HepG2 (cell line): Measurements from ENCODE around the gene AGPAT2.

Experiments
- EP300 ChIP-seq, 3 experiments: sonication (generic) in 1 of 3; formaldehyde crosslinking in 1 of 3; IDR thresholded peaks; 2 replicates each; pipeline versions ENCODE4 v1.5.1 to v1.6.1; 2011 to 2020; ENCODE audit warnings: low read depth in 2 of 3, low read length in 2 of 3, borderline replicate concordance in 1 of 3, improper control_type of control experiment in 1 of 3, mild to moderate bottlenecking in 1 of 3, missing genetic modification reagents in 1 of 3, moderate library complexity in 1 of 3
- FOXP1 ChIP-seq, 2 experiments: fragments of 450-650 bp in 1 of 2; IDR thresholded peaks; 2 replicates each; pipeline ENCODE4 v1.6.1; 2017 to 2018; ENCODE audit warnings: antibody characterized with exemption in 1 of 2
- KDM1A ChIP-seq: IDR thresholded peaks from 2 replicates; pipeline ENCODE4 v1.6.1; 2016; ENCODE audit warnings: missing compliant biosample characterization
- MAFG ChIP-seq: sonication (generic); formaldehyde crosslinking; IDR thresholded peaks from 2 replicates; pipeline ENCODE4 v1.5.1; 2020; ENCODE audit warnings: mild to moderate bottlenecking, missing genetic modification reagents
- MIER2 ChIP-seq: IDR thresholded peaks from 2 replicates; pipeline ENCODE4 v1.6.1; 2016; ENCODE audit warnings: missing biosample characterization, missing genetic modification reagents
- MYNN ChIP-seq: sonication (generic); formaldehyde crosslinking; IDR thresholded peaks from 2 replicates; pipeline ENCODE4 v1.4.0; 2020; ENCODE audit warnings: mild to moderate bottlenecking, low read depth, missing genetic modification reagents
- PHF21A ChIP-seq: sonication (generic); formaldehyde crosslinking; IDR thresholded peaks from 2 replicates; pipeline ENCODE4 v1.5.0; 2020; ENCODE audit warnings: mild to moderate bottlenecking, missing genetic modification reagents
- REST ChIP-seq, 2 experiments: IDR thresholded peaks; 2 replicates each; pipeline ENCODE4 v1.6.1; 2011 to 2012; ENCODE audit warnings: low read length in 2 of 2, borderline replicate concordance in 1 of 2, low read depth in 1 of 2, mild to moderate bottlenecking in 1 of 2, moderate library complexity in 1 of 2
- ZBTB8A ChIP-seq: sonication (generic); formaldehyde crosslinking; IDR thresholded peaks from 2 replicates; pipeline ENCODE4 v1.4.0; 2020; ENCODE audit warnings: mild to moderate bottlenecking, low read depth, missing genetic modification reagents, borderline replicate concordance
- ZNF331 ChIP-seq: sonication (generic); formaldehyde crosslinking; IDR thresholded peaks from 2 replicates; pipeline ENCODE4 v1.4.0; 2020; ENCODE audit warnings: missing genetic modification reagents
- ZNF704 ChIP-seq: sonication (generic); formaldehyde crosslinking; IDR thresholded peaks from 2 replicates; pipeline ENCODE4 v1.8.1; 2023; ENCODE audit warnings: mild to moderate bottlenecking, inconsistent platforms, moderate library complexity, missing genetic modification reagents, borderline replicate concordance

- peak in 1 of 2 experiments; percentile 58; a peak in 2 of 4 replicates for TF ChIP-seq EP300 (IDR thresholded peaks at IDR 0.05; ENCODE audit: low read depth in 2 of 2, low read length in 2 of 2)
- no peak for TF ChIP-seq EP300 (CRISPR knock-in tag; IDR thresholded peaks at IDR 0.05; ENCODE audit: borderline replicate concordance)
- TF ChIP-seq KDM1A (CRISPR knock-in tag), result 0 out of 2 replicates have a peak, but pooled peaks have one; percentile 26
- TF ChIP-seq MYNN (CRISPR knock-in tag), result no peak
- TF ChIP-seq MIER2 (CRISPR knock-in tag), result no peak
- peak; percentile 52; the same call in 1 of the 2 replicates for TF ChIP-seq ZNF331 (CRISPR knock-in tag)
- no peak for TF ChIP-seq ZNF704 (CRISPR knock-in tag)
- TF ChIP-seq MAFG (CRISPR knock-in tag), result no peak
- peak; percentile 60; the same call in 1 of the 2 replicates for TF ChIP-seq PHF21A (CRISPR knock-in tag)
- no peak for TF ChIP-seq ZBTB8A (CRISPR knock-in tag)
- no peak for TF ChIP-seq REST (IDR thresholded peaks at IDR 0.05; ENCODE audit: borderline replicate concordance in 1 of 2, low read depth in 1 of 2, low read length in 2 of 2)
- no peak for TF ChIP-seq FOXP1 (IDR thresholded peaks at IDR 0.05)
- TF ChIP-seq FOXP1 (CRISPR knock-in tag; IDR thresholded peaks at IDR 0.05), result no peak
Observed at GRCh38 chr9:136674786-136675349, 12.4 kb downstream of the AGPAT2 start.
